Sigmoid colon (tissue), 7 donors: ENCODE results near the gene SF1. TPM values are rescaled to one million over a fixed set of nuclear protein-coding genes. Genes with fewer than 3 reads are reported as not detected.

ENCODE experiments used
- DNase-seq: peaks from one replicate; pipeline ENCODE4 v3.0.0-alpha.2; 2019
- H3K27ac ChIP-seq, 4 donors: fragments of 200-600 bp; sonication (generic); one replicate each; pipeline ENCODE4 v1.5.1; 2016 to 2019; ENCODE audit warnings: mild to moderate bottlenecking in 1 of 4
- H3K27me3 ChIP-seq, 3 donors: fragments of 200-600 bp; sonication (generic); one replicate each; pipeline ENCODE4 v1.5.1; 2019; ENCODE audit warnings: mild to moderate bottlenecking in 1 of 3
- H3K36me3 ChIP-seq, 4 donors: fragments of 200-600 bp; sonication (generic); one replicate each; pipeline ENCODE4 v1.5.1; 2016 to 2019
- H3K4me1 ChIP-seq, 4 donors: fragments of 200-600 bp; sonication (generic); one replicate each; pipeline ENCODE4 v1.5.1; 2017 to 2019
- H3K4me3 ChIP-seq, 4 donors: fragments of 200-600 bp; sonication (generic); one replicate each; pipeline ENCODE4 v1.5.1; 2017 to 2019; ENCODE audit warnings: mild to moderate bottlenecking in 2 of 4, moderate library complexity in 1 of 4
- H3K9me3 ChIP-seq, 4 donors: fragments of 200-600 bp in 3 of 4; sonication (generic) in 3 of 4; one replicate each; pipeline versions ENCODE4 v1.5.1 to v1.6.1; 2013 to 2019
- EP300 ChIP-seq, 4 donors: sonication (generic); formaldehyde crosslinking; IDR thresholded peaks; one replicate each; pipeline ENCODE4 v1.6.1; 2017; ENCODE audit warnings: antibody characterized with exemption in 4 of 4
- POLR2A ChIP-seq, 2 donors: fragments of 450-650 bp; IDR thresholded peaks; one replicate each; pipeline ENCODE4 v1.6.1; 2016; ENCODE audit warnings: antibody characterized with exemption in 2 of 2, mild to moderate bottlenecking in 2 of 2, moderate library complexity in 2 of 2
- POLR2AphosphoS5 ChIP-seq, 4 donors: sonication (generic); formaldehyde crosslinking; IDR thresholded peaks; one replicate each; pipeline ENCODE4 v1.6.1; 2017; ENCODE audit warnings: antibody characterized with exemption in 4 of 4
- WGBS, 2 donors: extraction: QIAGEN DNeasy Blood & Tissue Kit; methylation state at CpG; one replicate each; pipeline ENCODE4 v1.1.7; 2013; 5-methylcytosine and 5-hydroxymethylcytosine counted together
- intact Hi-C: fragments of 100-400 bp; cut with DNase I; formaldehyde crosslinking; loops from one replicate; pipeline ENCODE4 v1.15.1; 2023
- polyA plus RNA-seq, 3 donors: library from polyadenylated mRNA; stranded (reverse); fragments of 200-250 nt; gene quantifications; one replicate each; pipeline ENCODE4 v1.2.3, GENCODE V29; 2013
- total RNA-seq, 4 donors: library from RNA; depleted of rRNA; stranded (reverse); fragments of >200 nt; gene quantifications; one replicate each; pipeline ENCODE4 v1.1.0, GENCODE V29; 2016
- TF ChIP-seq, protein P1 (sequence below), 4 experiments: fragments of 450-650 bp in 3 of 4; fragments of 200-600 bp in 1 of 4; IDR thresholded peaks; one replicate each; pipeline ENCODE4 v1.5.1; 2016 to 2019; ENCODE audit warnings: antibody characterized with exemption in 4 of 4, mild to moderate bottlenecking in 3 of 4, moderate library complexity in 2 of 4
- donor health status: healthy with polysubstance abuse.
- donor health status: Bipolar disorder and iron deficiency.
- donor health status: healthy.

The SF1 gene
- total and polyA plus RNA-seq, 7 donors, result 36.5 to 381 (median 185) TPM

DNA sequence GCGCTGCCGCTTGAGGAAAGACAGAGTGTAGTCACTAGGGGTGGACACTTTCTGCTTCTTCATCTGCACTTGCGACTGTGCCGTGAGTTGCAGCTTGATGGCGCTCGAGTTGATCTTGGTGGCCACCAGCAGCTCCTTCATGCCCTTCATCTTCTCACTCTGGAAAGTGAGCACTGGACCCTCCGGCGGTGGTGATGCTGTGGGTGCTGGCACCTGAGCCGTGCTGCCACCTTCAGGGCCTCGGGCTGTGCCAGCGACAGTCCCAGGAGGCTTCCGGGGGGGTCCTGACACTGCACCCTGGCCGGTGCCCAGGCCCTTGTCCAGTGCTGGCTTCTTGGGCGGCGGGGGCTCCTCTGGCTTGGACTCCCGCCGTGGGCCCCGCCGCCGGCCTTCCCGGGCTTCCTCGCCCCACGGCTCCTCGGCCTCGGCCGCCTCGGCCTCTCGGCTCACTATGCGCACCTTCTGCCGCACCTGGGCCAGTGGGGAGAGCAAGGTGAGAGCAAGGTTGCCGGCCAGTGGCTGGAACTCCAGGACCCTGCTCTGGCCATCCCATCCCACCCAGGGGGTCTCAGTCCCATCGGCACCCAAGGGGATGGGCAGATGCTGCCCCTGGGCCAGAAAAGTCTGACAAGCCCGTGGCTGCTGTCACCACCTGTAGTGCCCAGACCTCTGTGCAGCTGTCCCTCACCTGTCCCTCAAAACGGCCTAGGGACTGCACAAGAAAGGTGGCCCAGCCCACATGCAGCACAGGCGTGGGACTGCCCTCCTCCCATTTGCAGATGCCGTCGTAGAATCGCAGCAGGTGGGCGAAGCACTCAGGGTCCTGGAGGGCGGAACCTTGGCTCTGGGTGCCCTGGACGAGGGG is 26.2 kb upstream of the SF1 start:
- intact Hi-C loops, result no loop called here
- peaks cover 0 to 35% (median 20%) of the 10 kb centered on the region in 4 donors for H3K36me3 ChIP-seq
- peak; percentile 68 for DNase-seq
- peaks cover 0 to 40% (median 30%) of the 10 kb centered on the region in 4 donors for H3K4me1 ChIP-seq
- peak overlapping the region; percentile 91 to 94 (median 93) for H3K27ac ChIP-seq
- H3K4me3 ChIP-seq, result no peak overlapping the region
- TF ChIP-seq, protein P1, sequence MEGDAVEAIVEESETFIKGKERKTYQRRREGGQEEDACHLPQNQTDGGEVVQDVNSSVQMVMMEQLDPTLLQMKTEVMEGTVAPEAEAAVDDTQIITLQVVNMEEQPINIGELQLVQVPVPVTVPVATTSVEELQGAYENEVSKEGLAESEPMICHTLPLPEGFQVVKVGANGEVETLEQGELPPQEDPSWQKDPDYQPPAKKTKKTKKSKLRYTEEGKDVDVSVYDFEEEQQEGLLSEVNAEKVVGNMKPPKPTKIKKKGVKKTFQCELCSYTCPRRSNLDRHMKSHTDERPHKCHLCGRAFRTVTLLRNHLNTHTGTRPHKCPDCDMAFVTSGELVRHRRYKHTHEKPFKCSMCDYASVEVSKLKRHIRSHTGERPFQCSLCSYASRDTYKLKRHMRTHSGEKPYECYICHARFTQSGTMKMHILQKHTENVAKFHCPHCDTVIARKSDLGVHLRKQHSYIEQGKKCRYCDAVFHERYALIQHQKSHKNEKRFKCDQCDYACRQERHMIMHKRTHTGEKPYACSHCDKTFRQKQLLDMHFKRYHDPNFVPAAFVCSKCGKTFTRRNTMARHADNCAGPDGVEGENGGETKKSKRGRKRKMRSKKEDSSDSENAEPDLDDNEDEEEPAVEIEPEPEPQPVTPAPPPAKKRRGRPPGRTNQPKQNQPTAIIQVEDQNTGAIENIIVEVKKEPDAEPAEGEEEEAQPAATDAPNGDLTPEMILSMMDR (IDR thresholded peaks at IDR 0.05), result no peak
- WGBS, 2 donors, result 92 to 94% methylated on average over 41 of the region's 41 CpGs
- H3K27me3 ChIP-seq, result no peaks in the 10 kb centered on the region
- H3K9me3 ChIP-seq, result no peaks in the 10 kb centered on the region

DNA sequence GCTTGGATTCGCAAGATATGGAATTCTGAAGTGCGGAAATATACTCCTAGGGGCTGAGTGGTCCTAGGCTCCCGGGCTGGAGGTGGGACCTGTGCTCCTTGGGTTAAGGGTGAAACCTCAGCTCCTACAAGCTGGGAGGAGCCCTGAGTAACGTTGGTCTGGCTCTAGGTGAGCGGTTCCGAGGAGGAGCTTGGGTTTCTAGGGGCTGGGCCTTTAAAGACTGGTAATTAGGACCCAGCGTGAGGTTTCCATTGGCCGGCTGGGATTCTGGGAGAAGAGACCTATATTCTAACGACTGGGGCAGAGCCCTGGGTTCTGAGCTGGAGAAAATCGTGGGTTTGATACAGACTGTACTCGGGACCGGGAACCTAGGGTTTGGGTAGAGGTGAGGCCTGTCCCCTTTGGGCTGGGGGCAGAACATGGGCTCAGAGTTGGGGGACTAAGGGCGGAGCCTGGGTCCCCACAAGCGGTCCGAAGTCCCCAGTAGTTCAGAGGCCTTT is 25.6 kb upstream of the SF1 start:
- Histone ChIP-seq H3K9me3 (no peaks in the 10 kb centered on the region), H3K27me3 (no peaks in the 10 kb centered on the region), H3K36me3 (peaks cover 0 to 37% (median 21%) of the 10 kb centered on the region in 4 donors), H3K4me1 (peaks cover 0 to 33% (median 24%) of the 10 kb centered on the region in 4 donors), H3K27ac (peak overlapping the region; percentile 91 to 94 (median 93)), H3K4me3 (peak overlapping the region; percentile 55 to 80 (median 65))
- TF ChIP-seq EP300 (IDR thresholded peaks at IDR 0.05) (no peak), POLR2AphosphoS5 (IDR thresholded peaks at IDR 0.05) (no peak), POLR2A (IDR thresholded peaks at IDR 0.05) (no peak)
- TF ChIP-seq, protein P1 (IDR thresholded peaks at IDR 0.05), result no peak
- DNase-seq, result no peak
- intact Hi-C loops, result no loop called here
- 38 to 48% methylated on average over 15 of the region's 15 CpGs for WGBS, 2 donors

DNA sequence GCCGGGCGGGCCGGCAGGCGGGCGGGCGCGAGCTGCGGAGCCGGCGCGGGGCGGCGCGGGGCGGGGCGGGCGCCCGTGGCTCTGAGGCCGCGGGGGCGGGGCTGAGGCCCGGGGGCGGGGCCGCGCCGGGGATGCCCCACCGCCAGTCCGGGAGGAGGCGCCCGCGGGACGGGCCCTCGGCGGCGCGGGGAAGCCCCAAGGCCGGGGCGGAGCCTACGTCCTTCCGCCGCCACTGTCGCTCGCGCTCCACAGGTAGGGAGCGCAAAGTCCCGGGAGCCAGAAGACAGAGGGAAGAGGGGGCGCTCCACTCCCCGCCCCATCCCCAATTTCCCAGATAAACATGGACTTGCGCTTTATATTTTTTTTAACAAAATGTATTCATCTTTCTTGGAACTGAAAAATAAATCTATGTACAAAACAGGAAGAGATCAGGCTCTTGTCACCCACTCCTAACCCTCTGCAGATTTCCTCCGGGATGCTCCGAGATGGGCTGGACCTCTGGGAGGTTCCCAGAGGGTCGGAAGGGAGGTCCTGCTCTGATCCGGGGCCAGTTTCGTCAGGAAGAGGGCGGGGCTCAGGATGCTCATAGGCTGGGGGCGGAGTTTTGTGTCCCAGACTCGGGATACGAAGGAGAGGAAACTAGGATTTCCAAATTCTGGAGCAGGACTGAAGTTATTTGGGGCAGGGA is 25.0 kb upstream of the SF1 start, which contains the start of gene MAP4K2:
MAP4K2 (minus strand) TSS at position 57 of the 688 bp plus-strand sequence. CDS start 65 bp downstream, outside the sequence.
- DNase-seq, result peak; percentile 97
- 1% methylated on average over 58 of the region's 58 CpGs for WGBS, 2 donors
- Histone ChIP-seq H3K27ac (peak within 1 kb of the TSS; percentile 91 to 94 (median 93)), H3K4me3 (peak within 1 kb of the TSS; percentile 58 to 80 (median 67)), H3K27me3 (no peaks in the 10 kb centered on the region), H3K4me1 (peaks cover 0 to 28% (median 22%) of the 10 kb centered on the region in 4 donors), H3K36me3 (peaks cover 0 to 40% (median 21%) of the 10 kb centered on the region in 4 donors), H3K9me3 (no peaks in the 10 kb centered on the region)
- intact Hi-C loops, result no loop called here
- TF ChIP-seq POLR2A (IDR thresholded peaks at IDR 0.05) (peak in 1 of 2 donors; percentile 3), EP300 (IDR thresholded peaks at IDR 0.05) (no peak), POLR2AphosphoS5 (IDR thresholded peaks at IDR 0.05) (peak in 3 of 4 donors; percentile 4 to 52 (median 49))
- TF ChIP-seq, protein P1 (IDR thresholded peaks at IDR 0.05), result peak in 1 of 4 experiments; percentile 8

DNA sequence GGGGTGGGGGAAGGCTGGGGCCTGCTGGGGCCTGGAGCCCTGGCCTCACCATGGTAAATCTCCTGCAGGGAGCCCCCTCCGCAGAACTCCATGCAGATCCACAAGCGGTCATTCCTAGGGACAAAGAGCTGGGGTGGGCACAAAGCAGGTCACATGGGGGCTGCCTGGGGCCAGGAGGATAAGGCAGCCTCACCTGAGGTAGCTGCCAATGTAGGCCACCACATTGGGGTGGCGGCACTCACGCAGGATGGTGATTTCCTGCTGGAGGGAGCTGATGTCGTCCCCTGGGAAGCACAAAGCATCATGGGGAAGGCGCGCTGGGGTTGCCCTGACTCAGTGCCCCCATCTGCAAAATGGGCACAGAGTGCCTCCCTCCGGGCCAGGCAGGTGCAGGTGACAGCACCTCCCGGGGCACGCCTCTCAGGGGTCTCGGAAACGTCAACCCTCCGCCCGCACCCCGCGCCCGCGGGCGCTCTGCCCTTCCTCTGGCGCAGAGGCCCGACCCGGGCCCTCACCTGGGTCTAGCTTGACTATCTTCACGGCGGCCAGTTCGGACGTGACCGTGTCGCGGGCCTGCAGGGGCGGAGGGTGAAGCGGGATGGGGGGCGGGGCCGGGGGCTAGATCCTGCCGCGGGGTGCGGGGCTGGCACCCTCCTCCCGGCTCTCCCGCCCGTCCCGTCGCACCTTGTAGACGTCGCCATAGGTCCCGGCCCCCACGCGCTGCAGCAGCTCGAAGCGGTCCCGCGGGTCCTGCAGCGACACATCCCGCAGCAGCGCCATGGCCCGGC is 24.2 kb upstream of the SF1 start:
- TF ChIP-seq POLR2AphosphoS5 (IDR thresholded peaks at IDR 0.05) (peak in 1 of 4 donors; percentile 22), POLR2A (IDR thresholded peaks at IDR 0.05) (no peak)
- H3K27ac ChIP-seq, result peak overlapping the region; percentile 91 to 94 (median 93)
- peaks cover 0 to 27% (median 22%) of the 10 kb centered on the region in 4 donors for H3K4me1 ChIP-seq
- H3K36me3 ChIP-seq, result peaks cover 0 to 37% (median 17%) of the 10 kb centered on the region in 4 donors
- intact Hi-C loops, result no loop called here
- peak overlapping the region; percentile 58 to 80 (median 67) for H3K4me3 ChIP-seq
- DNase-seq, result peak; percentile 69
- H3K27me3 ChIP-seq, result no peaks in the 10 kb centered on the region
- WGBS, 2 donors, result 8 to 11% methylated on average over 54 of the region's 54 CpGs
- no peaks in the 10 kb centered on the region for H3K9me3 ChIP-seq
